ENCODE measurements around the gene RASSF7.

DNA sequence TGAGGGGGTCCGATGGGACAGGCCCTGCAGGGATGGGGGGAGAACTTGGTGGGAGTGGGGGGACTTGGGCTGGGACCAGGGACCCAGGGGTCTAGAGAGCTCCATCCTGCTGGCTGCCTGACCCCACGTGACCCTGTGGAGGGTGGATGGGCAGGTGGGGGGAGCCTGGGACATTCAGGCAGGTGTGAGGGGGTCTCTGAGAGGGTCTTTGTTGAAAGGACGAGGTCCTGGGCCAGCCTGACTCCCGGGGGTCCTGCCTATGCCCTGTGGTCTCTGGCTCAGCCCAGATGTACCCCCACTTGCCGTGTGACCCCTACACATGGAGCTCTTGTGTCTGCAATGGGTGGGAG lies 16.0 kb upstream of the RASSF7 start:
- TF ChIP-seq, protein P1, sequence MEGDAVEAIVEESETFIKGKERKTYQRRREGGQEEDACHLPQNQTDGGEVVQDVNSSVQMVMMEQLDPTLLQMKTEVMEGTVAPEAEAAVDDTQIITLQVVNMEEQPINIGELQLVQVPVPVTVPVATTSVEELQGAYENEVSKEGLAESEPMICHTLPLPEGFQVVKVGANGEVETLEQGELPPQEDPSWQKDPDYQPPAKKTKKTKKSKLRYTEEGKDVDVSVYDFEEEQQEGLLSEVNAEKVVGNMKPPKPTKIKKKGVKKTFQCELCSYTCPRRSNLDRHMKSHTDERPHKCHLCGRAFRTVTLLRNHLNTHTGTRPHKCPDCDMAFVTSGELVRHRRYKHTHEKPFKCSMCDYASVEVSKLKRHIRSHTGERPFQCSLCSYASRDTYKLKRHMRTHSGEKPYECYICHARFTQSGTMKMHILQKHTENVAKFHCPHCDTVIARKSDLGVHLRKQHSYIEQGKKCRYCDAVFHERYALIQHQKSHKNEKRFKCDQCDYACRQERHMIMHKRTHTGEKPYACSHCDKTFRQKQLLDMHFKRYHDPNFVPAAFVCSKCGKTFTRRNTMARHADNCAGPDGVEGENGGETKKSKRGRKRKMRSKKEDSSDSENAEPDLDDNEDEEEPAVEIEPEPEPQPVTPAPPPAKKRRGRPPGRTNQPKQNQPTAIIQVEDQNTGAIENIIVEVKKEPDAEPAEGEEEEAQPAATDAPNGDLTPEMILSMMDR (conservative IDR thresholded peaks at IDR 0.05; ENCODE audit: low read length): no peak
- TF ChIP-seq EZH2phosphoT487 (IDR thresholded peaks at IDR 0.05; ENCODE audit: borderline replicate concordance, low read depth, low read length): no peak

Measured in OCI-LY7 (cell line).